Stimulated activated CD4-positive, alpha-beta T cell treated with anti-CD3 and anti-CD28 coated beads, Interleukin-4, amount 100 ng/mL, for 48 hours (primary cell): ENCODE results near the gene MYH14.

Source experiments
- DNase-seq, 2 donors: peaks; one replicate each; pipeline ENCODE4 v3.0.0-alpha.2; 2020; ENCODE audit warnings: low read depth in 2 of 2

Gene MYH14

GRCh38 chr19:50192463-50193211, 10.8 kb upstream of the MYH14 start:
- DNase-seq, result no peak

GRCh38 chr19:50195224-50195623, 8.2 kb upstream of the MYH14 start:
- no peak for DNase-seq

- DNase-seq, result no peak
Observed at GRCh38 chr19:50196322-50196932, 7.0 kb upstream of the MYH14 start.

DNA sequence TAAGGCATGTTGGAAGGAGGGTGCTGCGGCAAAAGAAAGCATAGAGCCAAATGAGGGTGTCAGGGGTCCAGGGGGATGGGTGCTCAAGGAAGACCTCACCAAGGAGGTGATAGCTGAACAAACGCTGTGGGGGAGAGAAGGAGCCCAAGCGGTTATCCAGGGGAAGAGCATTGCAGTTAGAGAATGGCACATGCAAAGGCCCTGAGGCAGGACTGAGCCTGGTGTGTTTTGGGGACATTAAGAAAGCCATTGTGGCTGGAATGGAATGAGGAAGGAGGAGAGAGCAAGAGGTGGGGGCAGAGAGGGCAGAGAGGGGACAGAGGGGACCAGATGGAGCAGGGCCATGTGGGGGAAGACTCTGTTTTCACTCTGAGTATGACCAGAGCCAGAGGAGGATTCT, 6.1 kb upstream of the MYH14 start:
- no peak for DNase-seq

- no peak for DNase-seq
Observed at GRCh38 chr19:50198431-50199258, 4.8 kb upstream of the MYH14 start.

GRCh38 chr19:50199259-50199555, 4.2 kb upstream of the MYH14 start:
- no peak for DNase-seq

- no peak for DNase-seq
Observed at GRCh38 chr19:50202386-50202785, 1.0 kb upstream of the MYH14 start.

- DNase-seq, result no peak
Observed at GRCh38 chr19:50202962-50203280, 501 bp upstream of the MYH14 start.

DNA sequence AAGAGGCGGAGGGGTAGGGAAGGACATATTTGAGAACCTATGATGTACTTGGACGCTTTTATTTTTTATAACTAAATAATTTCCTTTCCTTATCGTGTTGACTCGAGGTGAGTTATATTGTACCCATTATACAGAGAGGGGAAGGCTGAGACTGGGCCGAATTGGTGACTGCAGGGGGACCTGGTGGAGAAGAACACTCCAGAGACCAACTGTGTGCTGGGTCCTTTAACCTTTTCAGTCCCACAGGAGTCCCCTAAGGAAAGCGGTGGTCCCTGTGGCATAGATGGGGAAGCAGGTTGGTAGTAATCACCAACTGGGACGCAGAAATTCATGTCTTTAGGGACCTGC, 633 bp downstream of the MYH14 start:
- DNase-seq, result no peak

DNA sequence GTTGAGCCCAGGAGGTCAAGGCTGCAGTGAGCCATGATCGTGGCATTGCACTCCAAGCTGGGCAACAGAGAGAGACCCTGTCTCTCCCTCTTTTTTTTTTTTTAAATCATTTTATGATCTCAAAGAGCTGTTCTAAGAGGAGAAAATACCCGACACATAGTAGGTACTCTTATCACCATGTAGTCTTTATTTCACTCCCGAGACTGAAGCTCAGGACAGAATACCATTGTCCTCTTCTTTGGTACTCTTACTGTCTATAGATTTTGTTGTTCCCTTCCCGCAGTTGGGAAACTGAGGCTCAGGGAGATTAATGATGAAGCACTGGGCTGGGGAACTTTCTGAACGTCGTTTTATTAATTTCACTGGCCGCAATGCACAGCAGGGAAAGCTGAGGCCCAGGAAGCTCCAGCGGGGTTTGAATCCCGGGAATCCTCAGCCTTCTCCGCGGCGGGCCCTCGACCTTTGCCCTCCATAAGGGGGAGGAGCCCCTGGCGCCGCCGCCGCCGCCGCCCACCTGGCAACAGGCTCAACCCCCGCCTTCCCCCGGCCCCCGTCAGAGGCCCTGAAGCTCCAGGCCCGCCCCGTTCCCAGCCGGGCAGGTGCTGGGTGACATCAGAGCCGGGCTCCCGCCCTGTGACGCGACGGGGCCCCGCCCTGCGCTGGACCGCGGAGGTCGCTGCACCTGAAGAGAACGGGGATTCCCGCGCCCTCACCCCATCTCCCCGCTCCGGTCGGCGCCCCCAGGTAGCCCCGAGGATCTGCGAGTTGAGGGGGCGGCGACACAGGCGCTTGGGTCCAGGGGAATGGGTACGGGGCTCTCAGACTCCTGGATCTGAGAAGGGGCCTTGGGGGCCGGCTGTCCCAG, 1.6 kb downstream of the MYH14 start:
- DNase-seq, result no peak

DNA sequence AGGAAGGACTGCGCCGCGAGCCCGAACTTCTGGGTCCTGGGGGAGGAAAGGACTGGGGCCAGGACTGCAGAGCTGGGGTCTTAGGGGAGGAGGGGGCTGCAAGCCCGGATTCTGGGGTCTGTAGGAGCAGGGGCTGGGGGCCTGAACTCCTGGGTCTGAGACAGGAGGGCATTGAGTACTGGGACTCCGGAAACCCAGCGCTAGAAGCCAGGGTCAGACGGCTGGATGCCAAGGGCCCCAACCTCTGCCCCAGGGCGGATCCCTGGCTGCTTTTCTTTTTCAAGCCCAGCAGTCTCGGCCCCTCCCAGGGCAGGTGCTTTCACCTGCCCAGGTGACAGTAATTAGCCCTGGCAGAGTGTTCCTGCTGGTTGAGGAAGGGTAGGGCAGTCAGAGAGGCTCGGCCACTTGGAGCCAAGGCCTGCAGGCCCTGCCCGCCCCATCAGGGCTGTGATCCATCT, 2.3 kb downstream of the MYH14 start:
- DNase-seq, result no peak

DNA sequence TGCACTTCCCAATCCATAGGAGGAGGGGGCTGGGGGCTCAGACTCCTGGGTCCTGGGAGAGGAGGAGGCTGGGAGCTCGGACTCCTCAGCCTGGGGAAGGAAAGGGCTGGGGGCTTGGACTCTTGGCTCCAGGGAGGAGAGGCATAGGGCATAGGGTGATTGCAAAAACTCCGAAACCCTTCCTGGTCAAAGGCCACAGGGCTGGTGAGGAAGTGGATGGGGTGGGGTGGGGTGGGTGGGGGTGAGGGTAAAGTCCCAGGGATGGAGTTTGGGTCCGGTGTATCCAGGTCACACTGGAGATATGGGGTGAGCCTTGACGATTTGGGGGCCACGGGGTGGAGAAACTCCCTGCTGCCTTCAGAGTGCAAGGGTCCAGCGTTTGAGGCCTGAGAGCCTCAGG, 2.8 kb downstream of the MYH14 start:
- DNase-seq, result no peak

DNA sequence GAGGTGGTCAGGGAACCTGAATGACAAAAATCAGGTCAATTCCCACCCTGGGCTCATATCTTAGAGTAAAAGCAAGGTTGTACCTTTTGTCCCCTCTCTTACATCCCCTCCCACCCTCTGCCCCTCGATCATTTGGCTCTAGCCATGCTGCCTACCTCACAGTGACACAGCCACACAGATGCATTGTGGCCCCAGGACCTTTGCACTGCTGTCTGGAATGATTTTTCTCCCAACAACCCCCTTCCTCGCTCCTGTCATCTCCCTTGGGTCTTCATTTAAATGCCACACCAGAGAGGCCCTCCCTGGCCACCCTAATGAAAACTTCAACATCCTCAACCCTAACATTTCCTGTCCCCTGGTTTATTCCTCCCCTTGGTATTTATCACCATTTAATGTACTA, 4.3 kb downstream of the MYH14 start:
- no peak for DNase-seq

DNA sequence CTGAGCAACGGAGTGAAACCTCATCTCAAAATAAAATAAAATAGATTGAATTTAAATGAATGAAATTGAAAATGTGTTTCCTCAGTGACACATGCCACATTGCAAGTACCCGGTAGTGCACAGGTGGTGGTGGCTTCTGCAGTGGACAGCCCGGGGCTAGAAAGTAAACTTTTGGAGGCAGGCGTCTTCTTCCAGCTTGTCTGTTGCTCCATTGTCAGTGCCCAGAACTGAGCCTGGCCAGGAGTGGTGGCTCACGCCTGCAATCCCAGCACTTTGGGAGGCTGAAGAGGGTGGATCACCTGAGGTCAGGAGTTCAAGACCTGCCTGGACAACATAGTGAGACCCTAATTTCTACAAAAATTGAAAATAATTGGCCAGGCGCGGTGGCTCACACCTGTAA, 5.7 kb downstream of the MYH14 start:
- DNase-seq, result no peak

- DNase-seq, result no peak
Observed at GRCh38 chr19:50210425-50210824, 7.0 kb downstream of the MYH14 start.

DNA sequence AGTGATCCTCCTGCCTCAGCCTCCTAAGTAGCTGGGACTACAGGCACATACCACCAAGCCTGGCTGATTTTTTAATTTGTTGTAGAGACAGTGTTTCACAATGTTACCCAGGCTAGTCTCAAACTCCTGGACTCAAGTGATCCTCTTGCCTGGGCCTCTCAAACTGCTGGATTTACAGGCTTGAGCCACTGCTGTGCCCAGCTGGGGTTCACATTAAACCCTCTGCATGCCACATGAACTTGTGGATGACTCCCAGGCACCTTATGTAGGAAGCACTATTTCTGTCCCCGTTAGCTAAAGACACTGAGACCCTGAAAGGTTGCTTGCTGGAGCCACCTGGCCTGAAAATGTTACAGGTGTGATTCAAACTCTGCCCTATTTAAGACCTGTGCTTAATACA, 10.5 kb downstream of the MYH14 start:
- no peak for DNase-seq

- no peak for DNase-seq
Observed at GRCh38 chr19:50214699-50215543, 11.5 kb downstream of the MYH14 start.

DNA sequence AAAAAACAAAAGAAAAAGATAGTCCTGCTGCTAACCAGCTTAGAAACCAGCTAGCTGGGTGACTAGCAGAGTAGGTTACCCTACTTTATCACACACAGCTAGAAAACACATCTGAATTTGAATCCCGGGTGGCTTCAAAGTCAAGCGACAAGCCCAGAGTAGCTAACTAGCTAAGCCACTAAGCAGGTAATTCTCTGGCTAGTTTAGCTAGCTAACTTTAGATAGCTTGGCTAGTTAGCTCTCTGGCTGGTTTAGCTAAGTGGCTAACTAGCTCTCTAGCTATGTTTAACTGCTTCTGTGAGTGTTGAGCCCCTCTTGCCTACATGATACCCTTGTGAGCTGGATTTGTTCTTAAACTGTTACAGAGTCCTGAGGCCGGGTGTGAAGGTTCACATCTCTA, 12.4 kb downstream of the MYH14 start:
- no peak for DNase-seq

DNA sequence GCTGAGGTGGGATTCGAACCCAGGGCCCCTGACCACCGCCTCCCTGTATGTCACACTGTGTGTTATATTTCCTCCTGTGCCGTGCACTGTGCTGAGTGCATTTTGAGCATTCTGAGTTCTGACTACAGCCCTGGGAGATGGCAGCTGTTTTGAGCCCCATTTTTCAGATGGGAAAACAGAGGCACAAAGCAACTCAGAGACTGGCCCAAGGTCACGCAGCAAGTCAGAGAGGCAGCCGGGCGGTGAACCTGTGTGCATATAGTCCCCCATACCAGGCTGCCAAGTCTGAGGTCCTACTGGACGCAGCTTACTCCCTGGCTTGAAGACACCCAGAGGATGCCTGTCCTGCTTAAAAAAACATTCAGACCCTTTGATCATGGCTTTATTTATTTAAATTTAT, 17.7 kb downstream of the MYH14 start:
- no peak for DNase-seq

DNA sequence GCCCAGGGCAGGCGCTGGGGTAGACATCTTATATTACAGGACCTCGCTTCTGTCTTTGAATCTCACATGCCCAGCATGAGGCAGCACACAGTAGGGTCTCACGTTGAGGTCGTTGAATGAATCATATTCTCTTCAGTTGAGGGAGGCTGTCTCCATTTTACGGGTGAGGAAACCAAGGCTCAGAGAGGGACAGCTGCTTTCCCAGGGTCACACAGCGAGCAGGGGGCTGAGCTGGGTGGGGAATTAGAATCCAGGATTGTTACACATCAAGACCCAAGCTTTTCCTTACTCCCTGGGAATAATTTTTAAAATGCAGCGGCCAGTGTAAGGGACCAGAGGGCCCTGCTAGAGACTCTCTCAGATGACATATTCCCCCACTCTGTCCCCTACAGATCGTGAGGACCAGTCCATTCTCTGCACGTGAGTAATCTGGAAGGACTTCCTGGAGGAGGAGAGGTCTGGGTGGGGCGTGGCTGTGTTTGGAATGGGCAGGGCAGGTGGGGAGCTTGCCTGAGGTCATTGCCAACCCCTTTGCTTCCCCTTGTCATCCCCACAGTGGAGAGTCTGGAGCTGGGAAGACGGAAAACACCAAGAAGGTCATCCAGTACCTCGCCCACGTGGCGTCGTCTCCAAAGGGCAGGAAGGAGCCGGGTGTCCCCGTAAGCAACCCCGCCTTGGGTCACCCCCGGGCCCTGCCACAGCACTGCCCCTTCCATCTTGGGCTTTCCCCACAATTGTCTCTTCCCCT, 19.4 kb downstream of the MYH14 start:
- no peak for DNase-seq

DNA sequence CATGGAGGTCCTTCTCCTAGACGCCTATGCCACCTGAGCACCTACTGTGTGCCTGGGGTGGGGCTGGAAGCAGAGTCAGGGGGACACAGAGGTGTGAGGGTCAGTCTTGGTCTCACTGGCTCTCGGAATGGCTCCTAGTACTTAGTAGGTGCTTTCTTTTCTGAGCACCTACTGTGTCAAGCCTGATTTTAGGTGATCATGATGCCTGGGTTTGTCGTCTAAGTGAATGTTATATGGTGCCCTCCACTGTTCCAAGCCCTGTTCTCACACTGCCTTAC, 20.0 kb downstream of the MYH14 start:
- no peak for DNase-seq
